8988T (cell line): ENCODE results near the gene PCDHA1.
"Not testable (repeated sequence)": the region's sequence is repeated elsewhere in the genome, so short reads cannot be mapped to it uniquely, and the experiment has no call there.

Experiments used
- DNase-seq: peaks from one replicate; pipeline ENCODE4 v3.0.0; 2011

PCDHA1 gene

DNA sequence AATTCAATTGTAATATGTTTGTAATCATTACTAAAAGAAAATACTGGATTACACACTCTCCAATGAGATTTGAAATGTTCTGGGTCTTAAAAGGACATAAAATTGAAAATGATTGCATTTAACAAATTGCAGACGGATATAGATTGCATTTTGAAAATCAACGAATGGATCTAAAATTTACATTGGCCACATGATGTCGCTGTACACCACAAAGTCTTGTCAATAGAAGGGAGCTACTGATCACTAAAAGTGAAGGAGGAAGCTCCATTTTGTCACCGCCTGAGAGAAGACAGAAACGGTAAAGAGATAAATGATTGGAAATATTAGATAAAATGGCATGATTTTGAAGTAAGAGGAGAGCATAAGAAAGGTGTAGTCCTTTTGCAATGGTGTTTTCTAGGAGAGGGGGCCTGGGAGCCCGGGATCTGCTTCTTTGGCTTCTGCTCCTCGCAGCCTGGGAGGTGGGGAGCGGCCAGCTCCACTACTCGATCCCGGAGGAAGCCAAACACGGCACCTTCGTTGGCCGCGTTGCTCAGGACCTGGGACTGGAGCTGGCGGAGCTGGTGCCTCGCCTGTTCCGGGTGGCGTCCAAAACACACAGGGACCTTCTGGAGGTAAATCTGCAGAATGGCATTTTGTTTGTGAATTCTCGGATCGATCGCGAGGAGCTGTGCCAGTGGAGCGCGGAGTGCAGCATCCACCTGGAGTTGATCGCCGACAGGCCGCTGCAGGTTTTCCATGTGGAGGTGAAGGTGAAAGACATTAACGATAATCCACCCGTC, at the start of gene PCDHA1:
Gene PCDHA1, plus strand, starts transcription at position 236 of the 782 bp plus-strand sequence.
- DNase-seq = peak; percentile 63

DNA sequence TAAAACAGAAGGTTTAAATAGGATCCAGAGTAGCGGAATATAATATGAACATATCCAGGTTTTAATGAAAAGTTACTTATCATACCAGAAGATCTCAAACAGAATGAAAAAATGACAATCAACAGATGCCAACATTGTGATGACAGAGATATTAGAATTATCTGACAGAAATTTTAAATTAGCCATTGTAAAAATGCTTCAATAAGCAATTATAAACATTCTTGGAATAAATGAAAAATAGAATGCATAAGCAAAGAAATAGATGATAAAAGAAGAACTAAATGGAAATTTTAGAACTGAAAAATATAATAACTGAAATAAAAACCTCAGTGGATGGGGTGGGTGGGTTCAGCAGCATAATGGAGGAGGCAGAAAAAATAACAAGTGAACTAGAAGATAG, 48.5 kb upstream of the PCDHA1 start:
- no peak for DNase-seq

GRCh38 chr5:140741967-140742366, 44.0 kb upstream of the PCDHA1 start:
- DNase-seq = no peak

DNA sequence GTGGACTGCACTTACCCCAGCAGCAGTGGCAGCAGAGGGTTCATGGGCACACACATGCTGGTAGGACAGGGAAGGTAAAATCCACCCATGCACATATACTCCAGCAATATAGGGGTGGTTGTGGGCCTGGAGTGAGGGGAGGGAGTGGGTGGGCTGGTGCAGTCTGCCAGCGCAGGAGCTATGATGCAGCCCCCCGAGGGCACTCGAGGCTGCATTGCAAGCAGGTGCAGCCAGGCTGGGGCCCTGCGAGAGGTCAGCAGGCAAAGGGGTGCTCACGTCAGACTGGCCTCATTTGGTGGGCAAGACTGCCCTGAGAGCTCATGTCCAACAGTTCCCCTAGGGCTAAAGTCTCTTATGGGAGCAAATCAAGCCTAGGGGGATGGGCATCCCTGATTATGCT, 32.4 kb upstream of the PCDHA1 start:
- DNase-seq = no peak

- DNase-seq = no peak
Measured at GRCh38 chr5:140764177-140764973, 21.6 kb upstream of the PCDHA1 start.

GRCh38 chr5:140767444-140767843, 18.5 kb upstream of the PCDHA1 start:
- no peak for DNase-seq

GRCh38 chr5:140780512-140780911, 5.4 kb upstream of the PCDHA1 start:
- DNase-seq = no peak

- not testable (repeated sequence) for DNase-seq
Measured at GRCh38 chr5:140787422-140787821, 1.5 kb downstream of the PCDHA1 start.

DNA sequence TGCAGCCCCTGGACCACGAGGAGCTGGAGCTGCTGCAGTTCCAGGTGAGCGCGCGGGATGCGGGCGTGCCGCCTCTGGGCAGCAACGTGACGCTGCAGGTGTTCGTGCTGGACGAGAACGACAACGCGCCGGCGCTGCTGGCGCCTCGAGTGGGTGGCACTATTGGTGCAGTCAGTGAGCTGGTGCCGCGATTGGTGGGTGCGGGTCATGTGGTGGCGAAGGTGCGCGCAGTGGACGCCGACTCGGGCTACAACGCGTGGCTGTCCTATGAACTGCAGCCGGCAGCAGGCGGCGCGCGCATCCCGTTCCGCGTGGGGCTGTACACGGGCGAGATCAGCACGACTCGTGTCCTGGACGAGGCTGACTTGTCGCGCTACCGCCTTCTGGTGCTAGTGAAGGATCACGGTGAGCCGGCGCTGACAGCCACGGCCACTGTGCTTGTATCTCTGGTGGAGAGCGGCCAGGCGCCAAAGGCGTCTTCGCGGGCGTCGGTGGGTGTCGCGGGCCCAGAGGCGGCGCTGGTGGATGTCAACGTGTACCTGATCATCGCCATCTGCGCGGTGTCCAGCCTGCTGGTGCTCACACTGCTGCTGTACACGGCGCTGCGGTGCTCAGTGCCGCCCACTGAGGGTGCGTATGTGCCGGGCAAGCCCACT, 2.0 kb downstream of the PCDHA1 start:
- DNase-seq = not testable (repeated sequence)

DNA sequence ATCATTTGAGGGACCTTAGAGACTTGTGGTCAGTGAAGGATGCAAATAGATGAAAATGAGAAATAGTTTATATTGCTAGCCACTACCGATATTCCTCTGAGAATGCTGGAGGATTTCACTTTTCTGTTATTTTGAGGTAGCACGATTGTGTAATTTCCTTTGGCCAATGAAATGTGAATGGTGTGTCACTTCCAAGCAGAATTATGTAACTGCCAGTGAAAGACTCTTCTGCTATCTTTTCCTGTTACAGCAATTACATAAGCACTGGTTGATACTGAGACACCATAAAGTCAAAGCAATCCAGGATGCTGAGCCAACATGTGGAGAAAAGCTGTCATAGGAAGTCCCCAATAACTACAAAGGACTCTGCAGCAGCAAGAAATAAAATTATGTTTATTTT, 5.1 kb downstream of the PCDHA1 start:
- no peak for DNase-seq

GRCh38 chr5:140794595-140795258, 8.8 kb downstream of the PCDHA1 start, which contains the start of gene PCDHA2:
TSS of gene PCDHA2 (plus strand) at chr5:140794852.
- DNase-seq = no peak

GRCh38 chr5:140795259-140795641, 9.3 kb downstream of the PCDHA1 start:
- peak; percentile 36 for DNase-seq

DNA sequence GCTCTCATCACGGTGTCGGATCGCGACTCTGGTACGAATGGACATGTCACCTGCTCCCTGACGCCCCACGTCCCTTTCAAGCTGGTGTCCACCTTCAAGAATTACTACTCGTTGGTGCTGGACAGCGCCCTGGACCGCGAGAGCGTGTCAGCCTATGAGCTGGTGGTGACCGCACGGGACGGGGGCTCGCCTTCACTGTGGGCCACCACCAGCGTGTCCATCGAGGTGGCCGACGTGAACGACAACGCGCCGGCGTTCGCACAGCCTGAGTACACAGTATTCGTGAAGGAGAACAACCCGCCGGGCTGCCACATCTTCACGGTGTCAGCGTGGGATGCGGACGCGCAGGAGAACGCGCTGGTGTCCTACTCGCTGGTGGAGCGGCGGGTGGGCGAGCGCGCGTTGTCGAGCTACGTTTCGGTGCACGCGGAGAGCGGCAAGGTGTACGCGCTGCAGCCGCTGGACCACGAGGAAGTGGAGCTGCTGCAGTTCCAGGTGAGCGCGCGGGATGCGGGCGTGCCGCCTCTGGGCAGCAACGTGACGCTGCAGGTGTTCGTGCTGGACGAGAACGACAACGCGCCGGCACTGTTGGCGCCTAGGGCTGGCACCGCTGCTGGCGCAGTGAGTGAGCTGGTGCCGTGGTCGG, 10.3 kb downstream of the PCDHA1 start:
- not testable (repeated sequence) for DNase-seq

GRCh38 chr5:140796718-140797095, 10.8 kb downstream of the PCDHA1 start:
- no peak for DNase-seq

DNA sequence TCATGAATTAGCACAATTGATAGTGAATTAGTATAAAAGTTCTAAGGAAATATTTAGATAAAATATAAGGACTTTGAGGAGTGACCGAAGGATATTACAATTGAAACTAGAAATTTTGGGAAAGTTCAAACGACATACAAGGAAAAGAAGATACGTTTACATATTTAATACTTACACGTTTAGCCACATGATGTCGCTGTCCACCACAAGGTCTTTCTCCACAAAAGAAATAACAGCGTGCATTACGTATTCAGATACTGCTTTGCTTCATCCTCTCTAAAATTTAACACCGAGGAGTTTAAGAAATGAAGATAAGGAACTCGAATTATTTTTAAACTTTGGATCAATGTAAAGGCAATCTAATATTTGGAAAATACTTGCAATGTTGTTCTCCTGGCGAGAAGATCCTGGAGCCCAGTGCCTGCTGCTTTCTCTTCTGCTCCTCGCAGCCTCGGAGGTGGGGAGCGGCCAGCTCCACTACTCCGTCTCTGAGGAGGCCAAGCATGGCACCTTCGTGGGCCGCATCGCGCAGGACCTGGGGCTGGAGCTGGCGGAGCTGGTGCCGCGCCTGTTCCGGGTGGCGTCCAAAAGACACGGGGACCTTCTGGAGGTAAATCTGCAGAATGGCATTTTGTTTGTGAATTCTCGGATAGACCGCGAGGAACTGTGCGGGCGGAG, 15.0 kb downstream of the PCDHA1 start, which contains the start of gene PCDHA3:
Gene PCDHA3, plus strand, starts transcription at position 242 of the 678 bp plus-strand sequence.
- DNase-seq = no peak

DNA sequence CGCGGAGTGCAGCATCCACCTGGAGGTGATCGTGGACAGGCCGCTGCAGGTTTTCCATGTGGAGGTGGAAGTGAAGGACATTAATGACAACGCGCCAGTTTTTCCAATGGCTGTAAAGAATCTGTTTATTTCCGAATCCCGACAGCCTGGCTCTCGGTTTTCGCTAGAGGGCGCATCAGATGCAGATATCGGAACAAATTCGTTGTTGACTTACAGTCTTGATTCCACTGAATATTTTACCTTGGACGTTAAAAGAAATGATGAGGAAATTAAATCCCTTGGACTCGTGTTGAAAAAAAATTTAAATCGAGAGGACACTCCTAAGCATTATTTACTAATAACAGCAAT, 15.5 kb downstream of the PCDHA1 start:
- no peak for DNase-seq

- not testable (repeated sequence) for DNase-seq
Measured at GRCh38 chr5:140802381-140802780, 16.4 kb downstream of the PCDHA1 start.

GRCh38 chr5:140802781-140803271, 16.9 kb downstream of the PCDHA1 start:
- DNase-seq = no peak

GRCh38 chr5:140806834-140807775, 21.2 kb downstream of the PCDHA1 start, which contains the start of gene PCDHA4:
TSS of gene PCDHA4 (plus strand) at chr5:140807068.
- DNase-seq = no peak

DNA sequence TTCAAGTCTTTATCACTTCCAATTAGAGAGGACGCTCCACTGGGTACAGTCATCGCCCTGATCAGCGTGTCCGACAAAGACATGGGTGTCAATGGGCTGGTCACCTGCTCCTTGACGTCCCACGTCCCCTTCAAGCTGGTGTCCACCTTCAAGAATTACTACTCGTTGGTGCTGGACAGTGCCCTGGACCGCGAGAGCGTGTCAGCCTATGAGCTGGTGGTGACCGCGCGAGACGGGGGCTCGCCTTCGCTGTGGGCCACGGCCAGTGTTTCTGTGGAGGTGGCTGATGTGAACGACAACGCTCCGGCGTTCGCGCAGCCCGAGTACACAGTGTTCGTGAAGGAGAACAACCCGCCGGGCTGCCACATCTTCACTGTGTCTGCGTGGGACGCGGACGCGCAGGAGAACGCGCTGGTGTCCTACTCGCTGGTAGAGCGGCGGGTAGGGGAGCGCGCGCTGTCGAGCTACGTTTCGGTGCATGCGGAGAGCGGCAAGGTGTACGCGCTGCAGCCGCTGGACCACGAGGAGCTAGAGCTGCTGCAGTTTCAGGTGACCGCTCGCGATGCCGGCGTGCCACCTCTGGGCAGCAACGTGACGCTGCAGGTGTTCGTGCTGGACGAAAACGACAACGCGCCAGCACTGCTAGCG, 22.4 kb downstream of the PCDHA1 start:
- DNase-seq = not testable (repeated sequence)
